HG03139 (cell line): Measurements from ENCODE around the gene PTPA.
"Not testable (repeated sequence)": the region's sequence is repeated elsewhere in the genome, so short reads cannot be mapped to it uniquely, and the experiment has no call there.

ENCODE experiments used
- ATAC-seq: cut with Tn5 transposase; IDR thresholded peaks from one replicate; pipeline ENCODE4 v1.9.1; 2021; ENCODE audit not compliant: unreplicated experiment

Gene PTPA

GRCh38 chr9:129108805-129109536 is 2.2 kb upstream of the PTPA start:
- no peak for ATAC-seq

DNA sequence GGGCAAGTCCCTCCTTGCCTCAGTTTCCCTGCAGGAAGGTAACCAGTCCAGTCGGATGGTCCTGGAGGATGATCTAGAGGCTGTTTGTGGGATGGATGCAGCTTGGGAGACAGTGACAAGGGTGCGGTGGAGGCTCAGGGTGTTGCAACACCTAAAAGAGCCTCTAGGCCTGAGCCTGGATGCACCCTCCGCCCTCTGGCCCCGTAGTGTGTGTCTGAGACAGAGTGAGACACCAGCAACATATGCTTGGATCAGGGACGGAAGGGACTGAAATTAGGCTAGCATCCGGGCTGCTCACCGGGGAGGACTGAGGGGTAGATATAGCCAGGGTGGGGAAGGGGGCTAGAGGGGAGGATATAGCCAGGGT is 1.7 kb upstream of the PTPA start:
- ATAC-seq: no peak

DNA sequence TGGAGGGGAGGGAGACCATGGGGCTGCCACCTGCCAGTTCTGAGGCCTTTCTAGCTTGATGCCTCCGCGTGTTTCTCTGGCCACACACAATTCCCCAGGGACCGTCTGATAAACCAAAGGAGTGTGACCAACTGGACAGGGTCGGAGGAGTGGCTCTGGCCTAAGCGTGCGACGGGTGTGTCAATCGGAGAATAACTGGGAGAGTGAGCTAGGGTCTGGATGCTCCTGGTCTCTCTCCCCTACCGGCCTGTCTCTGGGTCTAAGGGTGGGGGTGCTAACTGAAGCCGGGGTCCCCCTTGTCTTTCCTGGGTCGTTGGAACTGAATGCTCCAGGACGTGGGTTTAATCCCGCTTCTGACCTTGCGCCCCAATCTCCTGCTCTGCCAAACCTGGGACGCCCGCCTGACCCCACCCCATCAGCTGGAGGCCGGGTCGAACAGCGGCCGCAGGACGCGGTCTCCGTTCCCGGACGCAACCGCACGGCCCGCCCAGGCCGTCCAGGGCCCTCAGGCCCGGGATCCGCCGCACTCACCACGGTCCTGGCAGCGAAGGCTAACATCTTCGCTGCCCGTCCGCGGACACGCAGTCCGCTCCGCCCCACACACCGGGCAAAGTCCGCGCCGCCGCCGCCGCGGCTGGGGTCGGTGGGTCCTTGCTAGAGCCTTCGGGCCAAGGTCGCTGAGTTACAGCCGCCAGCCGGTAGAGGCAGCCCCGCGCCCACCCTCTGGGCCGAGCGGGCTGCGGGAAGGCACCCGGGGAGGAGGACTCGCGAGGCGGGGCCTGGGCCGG is 1.1 kb upstream of the PTPA start:
- ATAC-seq: peak; percentile 4

DNA sequence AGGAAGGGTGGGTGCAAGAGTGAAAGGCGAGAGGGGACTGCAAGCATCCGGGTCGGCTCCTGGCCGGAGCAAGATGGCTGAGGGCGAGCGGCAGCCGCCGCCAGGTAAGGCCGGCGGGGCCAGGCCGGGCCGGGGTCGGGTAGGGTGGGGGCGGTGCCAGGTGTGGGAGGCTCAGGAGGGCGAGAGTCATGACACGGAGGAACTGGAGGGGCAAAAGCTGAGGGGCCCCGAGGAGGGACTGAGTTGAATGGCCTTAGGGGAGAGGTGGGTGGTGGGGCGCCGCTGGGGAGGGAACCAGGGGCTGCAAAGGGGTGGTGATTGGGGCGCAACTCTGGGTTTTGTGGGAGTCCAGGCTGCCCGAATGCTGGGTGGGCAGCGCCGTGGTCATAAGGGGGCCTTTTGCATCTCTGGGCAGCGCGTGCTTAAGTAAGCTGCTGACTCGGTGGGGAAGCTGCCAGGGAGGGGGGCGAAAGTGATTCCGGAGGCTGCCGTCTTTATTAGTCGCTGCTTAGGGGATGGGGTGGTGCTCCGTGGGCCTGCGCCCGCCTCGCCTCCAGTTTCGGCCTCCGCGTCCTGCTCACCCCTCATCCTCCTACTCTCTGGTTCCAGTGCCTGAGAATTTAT is 425 bp downstream of the PTPA start:
- ATAC-seq: peak; percentile 12

DNA sequence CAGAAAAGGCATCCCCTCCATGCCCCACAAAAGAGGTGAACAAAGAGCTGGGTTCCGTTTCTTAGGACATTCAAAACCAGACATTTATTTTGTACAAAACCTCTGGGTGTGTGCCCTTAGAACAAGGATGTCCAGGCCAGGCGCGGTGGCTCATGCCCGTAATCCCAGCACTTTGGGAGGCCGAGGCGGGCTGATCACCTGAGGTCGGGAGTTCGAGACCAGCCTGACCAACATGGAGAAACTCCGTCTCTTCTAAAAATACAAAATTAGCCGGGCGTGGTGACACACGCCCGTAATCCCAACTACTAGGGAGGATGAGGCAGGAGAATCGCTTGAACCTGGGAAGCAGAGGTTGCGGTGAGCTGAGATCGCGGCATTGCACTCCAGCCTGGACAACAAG is 1.3 kb downstream of the PTPA start:
- ATAC-seq: not testable (repeated sequence)

DNA sequence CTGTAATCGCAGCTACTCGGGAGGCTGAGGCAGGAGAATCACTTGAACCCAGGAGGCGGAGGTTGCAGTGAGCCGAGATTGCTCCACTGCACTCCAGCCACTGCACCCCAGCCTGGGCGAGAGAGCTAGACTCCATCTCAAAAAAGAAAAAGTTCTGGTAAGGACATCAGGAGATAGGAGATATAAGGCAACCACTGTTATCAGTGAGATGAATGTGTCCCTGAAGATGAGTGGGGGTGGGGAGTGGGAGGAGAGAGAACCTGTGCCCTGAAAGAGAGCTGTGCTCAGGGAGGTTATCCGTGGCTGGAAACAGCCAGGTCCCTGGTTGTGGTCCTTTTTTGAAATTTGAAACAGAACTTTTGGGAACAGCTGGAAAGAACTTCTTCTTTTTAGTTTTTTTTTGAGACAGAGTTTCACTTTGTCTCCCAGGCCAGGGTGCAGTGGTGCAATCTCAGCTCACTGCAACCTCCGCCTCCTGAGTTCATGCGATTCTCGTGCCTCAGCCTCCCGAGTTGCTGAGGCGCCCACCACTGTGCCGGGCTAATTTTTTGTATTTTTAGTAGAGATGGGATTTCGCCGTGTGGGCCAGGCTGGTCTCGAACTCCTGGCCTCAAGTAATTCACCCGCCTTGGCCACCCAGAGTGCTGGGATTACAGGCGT is 2.6 kb downstream of the PTPA start:
- no peak for ATAC-seq

GRCh38 chr9:129118799-129119198 is 7.6 kb downstream of the PTPA start:
- ATAC-seq: no peak

DNA sequence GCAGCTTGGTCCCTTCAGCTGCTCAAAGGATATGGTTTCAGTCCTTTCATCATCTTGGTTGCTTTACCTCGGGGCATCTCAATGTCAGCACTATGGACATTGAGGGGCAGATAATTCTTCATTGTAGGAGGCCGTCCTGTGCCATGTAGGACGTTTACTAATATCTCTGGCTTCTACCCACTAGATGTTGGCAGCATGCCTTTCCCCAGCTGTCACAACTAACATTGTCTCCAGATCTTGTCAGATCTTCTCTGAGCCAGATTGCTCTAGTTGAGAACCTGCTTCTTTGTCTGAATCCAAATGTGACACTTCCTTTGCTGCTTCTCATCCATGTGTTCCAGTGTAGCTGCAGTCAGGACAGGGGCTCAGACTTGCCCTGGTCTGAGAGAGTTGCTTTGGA is 10.3 kb downstream of the PTPA start:
- no peak for ATAC-seq

DNA sequence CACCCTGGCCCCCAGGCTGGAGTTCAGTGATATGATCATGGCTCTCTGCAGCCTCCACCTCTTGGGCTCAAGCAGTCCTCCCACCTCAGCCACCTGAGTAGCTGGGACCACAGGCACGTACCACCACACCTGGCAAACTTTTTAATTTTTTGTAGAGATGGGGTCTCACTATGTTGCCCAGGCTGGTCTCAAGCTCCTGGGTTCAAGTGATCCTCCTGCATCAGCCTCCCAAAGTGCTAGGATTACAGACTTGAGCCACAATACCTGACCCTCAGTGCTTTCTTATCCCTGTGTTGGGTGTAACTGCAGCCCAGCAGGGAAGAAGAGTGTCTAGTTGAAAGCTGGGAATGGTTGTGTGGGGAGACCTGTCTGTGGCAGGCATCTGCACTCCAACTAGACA is 10.9 kb downstream of the PTPA start:
- ATAC-seq: no peak

DNA sequence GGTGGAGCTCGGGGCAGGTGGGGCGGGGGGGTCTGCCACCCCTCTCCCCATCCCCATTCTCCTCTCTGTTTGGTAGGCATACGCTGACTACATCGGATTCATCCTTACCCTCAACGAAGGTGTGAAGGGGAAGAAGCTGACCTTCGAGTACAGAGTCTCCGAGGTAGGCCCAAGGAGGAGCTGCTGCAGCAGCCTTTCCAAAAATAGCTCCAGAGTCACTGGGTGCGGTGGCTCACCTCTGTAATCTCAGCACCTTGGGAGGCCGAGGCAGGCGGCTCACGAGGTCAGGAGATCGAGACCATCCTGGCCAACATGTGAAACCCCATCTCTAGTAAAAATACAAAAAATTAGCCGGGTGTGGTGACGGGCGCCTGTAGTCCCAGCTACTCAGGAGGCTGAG is 11.8 kb downstream of the PTPA start:
- not testable (repeated sequence) for ATAC-seq

- ATAC-seq: no peak
Observed at GRCh38 chr9:129124506-129125069, 13.4 kb downstream of the PTPA start.

- ATAC-seq: no peak
Observed at GRCh38 chr9:129125478-129125877, 14.3 kb downstream of the PTPA start.

GRCh38 chr9:129126749-129127618 is 15.8 kb downstream of the PTPA start:
- ATAC-seq: no peak

- no peak for ATAC-seq
Observed at GRCh38 chr9:129128689-129129088, 17.5 kb downstream of the PTPA start.

DNA sequence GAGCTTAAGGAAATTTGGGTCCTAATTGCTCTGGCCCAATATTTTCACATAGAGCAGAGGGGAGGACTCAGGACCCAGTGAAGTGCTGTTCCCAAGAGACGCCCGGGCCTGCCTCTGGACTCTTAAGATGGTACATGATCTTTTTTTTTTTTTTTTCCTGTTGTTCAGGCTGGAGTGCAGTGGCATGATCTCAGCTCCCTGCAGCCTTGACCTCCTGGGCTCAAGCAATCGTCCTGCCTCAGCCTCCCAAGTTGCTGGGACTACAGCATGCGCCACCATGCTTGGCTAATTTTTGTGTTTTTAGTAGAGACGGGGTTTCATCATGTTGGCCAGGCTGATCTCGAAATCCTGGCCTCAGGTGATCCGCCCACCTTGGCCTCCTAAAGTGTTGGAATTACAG is 19.1 kb downstream of the PTPA start:
- ATAC-seq: not testable (repeated sequence)

DNA sequence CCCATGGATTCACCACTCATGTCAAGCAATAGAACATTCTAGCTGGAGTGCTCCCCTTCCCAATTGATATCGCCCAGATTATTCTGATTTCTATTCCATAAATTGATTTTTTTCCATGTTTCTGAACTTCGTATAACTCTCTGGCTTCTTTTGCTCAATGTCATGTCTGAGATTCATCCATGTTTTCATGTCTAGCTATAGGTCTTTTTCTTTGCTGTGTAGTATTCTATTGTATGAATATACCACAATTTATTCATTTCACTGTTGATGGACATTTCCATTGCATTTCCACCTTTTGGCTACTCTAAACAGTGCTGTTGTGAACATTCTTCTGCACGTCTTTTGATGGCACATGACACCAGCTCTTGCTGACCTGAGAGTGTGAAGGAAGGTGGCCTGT is 19.6 kb downstream of the PTPA start:
- ATAC-seq: no peak

GRCh38 chr9:129131300-129132145 is 20.3 kb downstream of the PTPA start:
- ATAC-seq: no peak

GRCh38 chr9:129133082-129133481 is 21.9 kb downstream of the PTPA start:
- no peak for ATAC-seq

DNA sequence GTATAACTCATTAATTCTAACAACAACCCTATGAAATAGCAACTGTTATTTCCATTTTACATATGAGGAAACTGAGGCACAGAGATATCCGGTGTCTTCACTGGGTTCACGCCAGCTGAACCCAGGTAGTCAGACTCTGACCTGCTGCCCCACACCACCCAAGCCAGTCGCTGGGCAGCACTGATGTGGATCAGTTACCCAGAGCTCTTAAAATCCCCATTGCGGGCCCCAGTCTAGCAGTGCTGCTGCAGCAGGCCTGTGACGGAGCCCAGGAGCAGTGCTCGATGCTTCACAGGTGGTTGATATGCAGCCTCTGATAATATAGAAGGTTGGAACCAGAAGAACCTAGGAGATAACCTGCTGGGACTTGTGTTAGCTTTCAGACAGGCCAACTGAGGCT is 24.3 kb downstream of the PTPA start:
- no peak for ATAC-seq
